GM12864 (cell line): ENCODE data around the gene STPG1.

Experiments
- DNase-seq: peaks from one replicate; pipeline ENCODE4 v3.0.0-alpha.2; 2011; ENCODE audit warnings: low read depth
- H3K4me3 ChIP-seq: 2 replicates; pipeline ENCODE4 v1.5.1; 2011; ENCODE audit warnings: mild to moderate bottlenecking, low read depth, low read length, control low read depth
- TF ChIP-seq, protein P1 (sequence below): IDR thresholded peaks from 2 replicates; pipeline ENCODE4 v1.5.1; 2011; ENCODE audit warnings: low read depth, mild to moderate bottlenecking, moderate library complexity, low read length, control low read depth, inconsistent platforms; ENCODE audit errors: missing control alignments

Gene STPG1

DNA sequence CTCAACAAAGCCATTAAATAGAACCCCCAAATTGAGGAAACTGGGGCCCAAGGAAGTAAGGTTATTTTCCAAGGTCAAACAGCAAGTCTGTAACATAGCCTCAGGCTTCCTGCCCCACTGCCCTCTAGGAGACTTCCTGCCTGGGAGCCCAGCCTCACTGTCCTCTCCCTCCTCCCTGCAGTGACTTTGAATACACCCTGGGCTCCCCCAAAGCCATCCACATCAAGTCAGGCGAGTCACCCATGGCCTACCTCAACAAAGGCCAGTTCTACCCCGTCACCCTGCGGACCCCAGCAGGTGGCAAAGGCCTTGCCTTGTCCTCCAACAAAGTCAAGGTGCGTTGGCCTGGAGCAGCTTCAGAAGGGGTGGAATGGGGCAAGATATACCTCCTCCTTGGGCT is 76.1 kb downstream of the STPG1 start:
- DNase-seq = no peak
- TF ChIP-seq, protein P1, sequence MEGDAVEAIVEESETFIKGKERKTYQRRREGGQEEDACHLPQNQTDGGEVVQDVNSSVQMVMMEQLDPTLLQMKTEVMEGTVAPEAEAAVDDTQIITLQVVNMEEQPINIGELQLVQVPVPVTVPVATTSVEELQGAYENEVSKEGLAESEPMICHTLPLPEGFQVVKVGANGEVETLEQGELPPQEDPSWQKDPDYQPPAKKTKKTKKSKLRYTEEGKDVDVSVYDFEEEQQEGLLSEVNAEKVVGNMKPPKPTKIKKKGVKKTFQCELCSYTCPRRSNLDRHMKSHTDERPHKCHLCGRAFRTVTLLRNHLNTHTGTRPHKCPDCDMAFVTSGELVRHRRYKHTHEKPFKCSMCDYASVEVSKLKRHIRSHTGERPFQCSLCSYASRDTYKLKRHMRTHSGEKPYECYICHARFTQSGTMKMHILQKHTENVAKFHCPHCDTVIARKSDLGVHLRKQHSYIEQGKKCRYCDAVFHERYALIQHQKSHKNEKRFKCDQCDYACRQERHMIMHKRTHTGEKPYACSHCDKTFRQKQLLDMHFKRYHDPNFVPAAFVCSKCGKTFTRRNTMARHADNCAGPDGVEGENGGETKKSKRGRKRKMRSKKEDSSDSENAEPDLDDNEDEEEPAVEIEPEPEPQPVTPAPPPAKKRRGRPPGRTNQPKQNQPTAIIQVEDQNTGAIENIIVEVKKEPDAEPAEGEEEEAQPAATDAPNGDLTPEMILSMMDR = no peak
- H3K4me3 ChIP-seq = no peak overlapping the region

DNA sequence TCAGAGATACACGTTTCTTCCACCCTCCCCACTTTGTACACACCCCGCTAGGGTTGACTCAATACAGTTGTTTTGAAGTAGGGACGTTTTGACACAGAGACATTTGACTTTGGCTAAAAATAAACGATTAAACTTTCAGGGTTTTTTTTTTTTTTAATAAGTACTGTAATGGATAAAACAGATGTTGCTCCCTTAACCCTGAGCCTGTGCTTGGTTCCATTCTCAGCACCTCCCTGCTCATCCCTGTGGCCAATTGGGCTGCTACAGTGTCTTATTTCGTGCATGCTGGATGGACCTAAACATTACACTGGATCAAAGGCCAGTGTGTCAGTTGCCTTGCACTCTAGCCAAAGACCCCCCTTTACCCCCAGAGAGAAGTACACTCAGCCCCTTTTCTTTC is 77.5 kb downstream of the STPG1 start:
- TF ChIP-seq, protein P1 = no peak
- DNase-seq = no peak
- no peak overlapping the region for H3K4me3 ChIP-seq

DNA sequence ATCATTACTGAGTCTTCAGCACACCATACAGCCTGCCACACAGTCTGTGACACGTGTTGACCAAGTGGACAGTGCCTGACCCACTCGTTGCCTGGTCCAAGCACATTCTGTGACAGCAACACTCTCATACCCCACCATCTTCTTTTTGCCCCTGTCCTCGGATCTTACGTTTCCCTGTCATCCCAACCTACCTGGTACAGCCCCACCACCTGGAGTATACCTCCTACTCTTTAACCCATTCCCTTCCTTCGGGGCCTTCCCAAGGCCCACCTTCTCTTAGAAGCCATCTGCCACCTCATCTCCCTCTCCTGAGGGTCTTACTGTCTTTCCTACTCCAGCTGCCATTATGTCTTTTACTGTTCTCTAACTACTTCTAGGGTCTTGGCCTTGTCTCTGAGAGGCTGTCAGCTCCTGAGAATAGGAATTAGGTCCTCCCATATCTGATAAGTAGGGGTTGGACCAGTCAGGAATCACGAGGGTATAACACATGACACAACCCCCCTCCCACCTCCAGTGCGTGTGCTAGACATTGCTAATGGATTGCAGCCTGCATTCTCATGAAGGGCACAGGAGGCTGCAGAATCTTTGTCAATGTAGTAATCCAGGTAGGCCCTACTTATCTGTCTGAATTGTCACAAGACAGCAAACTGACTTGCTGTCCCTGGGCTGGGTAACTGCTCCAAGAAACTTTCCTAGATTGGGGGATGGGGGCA is 81.5 kb downstream of the STPG1 start:
- no peak overlapping the region for H3K4me3 ChIP-seq
- TF ChIP-seq, protein P1 = no peak
- no peak for DNase-seq

DNA sequence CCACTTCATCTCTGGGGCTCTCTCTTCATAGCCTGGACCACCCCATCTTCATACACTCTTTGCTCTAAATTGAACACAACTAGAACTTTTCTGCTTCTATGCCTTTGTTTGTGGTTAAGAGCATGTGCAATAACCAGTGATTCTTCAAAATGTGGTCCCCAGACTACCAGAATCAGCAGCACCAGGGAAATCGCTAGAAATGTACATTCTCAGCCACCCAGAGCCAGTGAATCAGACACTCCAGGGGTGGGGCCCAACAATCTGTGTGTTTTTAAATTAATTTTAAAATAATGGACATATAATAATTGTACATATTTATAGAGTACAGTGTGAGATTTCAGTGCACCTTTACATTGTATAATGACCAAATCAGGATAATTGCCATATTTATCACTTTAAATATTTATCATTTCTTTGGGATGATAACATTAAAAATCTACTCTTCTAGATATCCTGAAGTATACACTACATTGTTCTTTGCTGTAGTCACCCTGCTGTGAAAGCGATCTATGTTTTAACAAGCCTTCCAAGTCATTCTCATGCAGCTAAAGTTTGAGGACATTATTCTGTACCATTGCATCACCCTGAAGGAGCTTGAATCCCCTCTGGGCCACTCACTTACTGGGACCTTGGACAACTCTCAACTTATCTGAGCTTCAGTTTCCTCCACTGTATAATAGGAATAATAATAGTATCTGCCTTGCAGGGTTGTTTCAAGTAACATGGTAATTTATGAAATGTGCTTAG is 83.6 kb downstream of the STPG1 start:
- no peak for DNase-seq
- TF ChIP-seq, protein P1 = no peak
- H3K4me3 ChIP-seq = no peak overlapping the region

DNA sequence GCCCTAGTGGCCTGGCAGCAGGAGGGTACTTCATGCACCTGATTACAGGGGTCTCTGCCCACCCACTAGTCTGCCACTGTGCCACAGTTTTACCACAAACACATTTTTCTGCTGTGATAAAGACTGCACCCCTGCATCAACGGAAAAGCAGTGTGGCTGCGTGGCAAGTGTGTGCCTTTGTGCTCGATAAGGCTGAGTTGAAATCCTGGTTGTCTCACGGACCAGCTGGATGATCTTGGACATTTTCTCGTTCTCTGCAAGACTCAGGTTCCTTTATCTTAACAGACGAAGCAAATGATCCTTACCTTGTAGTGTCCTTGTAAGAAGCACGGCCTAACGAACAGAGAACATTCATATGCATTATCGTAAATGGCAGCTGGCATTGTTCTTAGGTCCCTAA is 84.3 kb downstream of the STPG1 start:
- DNase-seq = no peak
- TF ChIP-seq, protein P1 = no peak
- no peak overlapping the region for H3K4me3 ChIP-seq

DNA sequence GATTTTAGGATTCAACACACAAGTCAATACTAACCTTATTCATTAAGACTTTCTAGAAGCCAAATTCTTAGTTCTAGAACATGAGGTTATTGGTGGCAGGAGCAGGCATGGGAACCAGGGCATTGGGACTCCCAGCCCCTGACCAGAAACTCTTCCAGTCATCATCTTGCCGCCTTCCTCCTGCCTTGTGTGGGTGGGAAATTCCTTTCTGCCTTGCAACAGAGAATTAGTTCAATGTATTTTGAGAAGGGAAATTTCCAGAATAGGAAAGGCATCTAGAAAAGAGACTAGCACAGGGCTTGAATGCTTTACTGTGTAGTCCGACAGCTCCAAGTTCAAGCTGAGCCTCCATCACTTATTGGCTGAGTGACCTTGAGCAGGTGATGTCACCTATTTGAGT is 85.7 kb downstream of the STPG1 start:
- no peak for DNase-seq
- TF ChIP-seq, protein P1 = no peak
- H3K4me3 ChIP-seq = no peak overlapping the region

DNA sequence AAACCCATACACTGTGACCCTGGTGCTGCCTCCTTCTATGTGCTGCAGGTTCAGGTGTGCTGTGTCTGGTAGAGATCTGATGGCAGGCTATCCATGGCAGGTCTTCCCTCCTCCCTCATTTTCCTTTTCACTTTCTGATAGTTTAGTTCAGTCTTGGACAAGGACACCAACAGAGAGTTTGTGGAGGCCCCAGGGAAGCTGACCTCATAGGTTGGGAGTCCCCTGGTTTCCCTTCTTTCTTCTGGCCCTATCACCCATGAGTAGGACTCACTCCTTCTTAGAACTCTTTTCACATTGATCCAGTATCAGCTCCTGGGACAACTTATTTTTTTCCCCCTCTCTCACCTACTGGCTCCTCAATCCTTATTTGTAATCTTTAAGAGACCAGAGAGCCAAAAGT is 86.1 kb downstream of the STPG1 start:
- TF ChIP-seq, protein P1 = no peak
- no peak overlapping the region for H3K4me3 ChIP-seq
- no peak for DNase-seq
